Astrocyte (in vitro differentiated cells and primary cell): ENCODE results near the gene PAX6.

Experiments used
- CTCF ChIP-seq: IDR thresholded peaks from 2 replicates; pipeline ENCODE4 v1.5.1; 2011; ENCODE audit warnings: low read depth, mild to moderate bottlenecking, inconsistent platforms, low read length, moderate library complexity; ENCODE audit not compliant: insufficient read depth
- EZH2 ChIP-seq: IDR thresholded peaks from 2 replicates; pipeline ENCODE4 v1.6.1; 2012; ENCODE audit warnings: mild to moderate bottlenecking, low read length, inconsistent platforms; ENCODE audit not compliant: insufficient read depth

GRCh38 chr11:31845331-31845730, 34.2 kb upstream of the PAX6 start:
- TF ChIP-seq CTCF: no peak
- TF ChIP-seq EZH2: no peak
